H9 (cell line): ENCODE measurements around the gene PRKAG2. TPM values are rescaled to one million over a fixed set of nuclear protein-coding genes. Genes with fewer than 3 reads are reported as not detected.

Source experiments
- DNase-seq: peaks from one replicate; pipeline ENCODE4 v3.0.0-alpha.2; 2017
- H2AFZ ChIP-seq: one replicate; pipeline ENCODE4 v1.6.1; 2013; ENCODE audit warnings: mild to moderate bottlenecking, low read length, control low read depth, moderate library complexity
- H2AK5ac ChIP-seq: 2 replicates; pipeline ENCODE4 v1.6.1; 2013; ENCODE audit warnings: low read length, control low read depth, mixed read lengths; ENCODE audit not compliant: insufficient read length
- H2BK120ac ChIP-seq: one replicate; pipeline ENCODE4 v1.6.1; 2013; ENCODE audit warnings: low read depth, mild to moderate bottlenecking, low read length, control low read depth, inconsistent platforms; ENCODE audit not compliant: poor library complexity, severe bottlenecking
- H2BK12ac ChIP-seq: 2 replicates; pipeline ENCODE4 v1.6.1; 2013; ENCODE audit warnings: low read length, control low read depth, mixed read lengths, low read depth; ENCODE audit not compliant: insufficient read length
- H2BK15ac ChIP-seq: 2 replicates; pipeline ENCODE4 v1.6.1; 2013; ENCODE audit warnings: low read depth, low read length, control low read depth
- H2BK20ac ChIP-seq: one replicate; pipeline ENCODE4 v1.6.1; 2013; ENCODE audit warnings: low read depth, mild to moderate bottlenecking, low read length, control low read depth, inconsistent platforms; ENCODE audit not compliant: poor library complexity, severe bottlenecking
- H2BK5ac ChIP-seq: 2 replicates; pipeline ENCODE4 v1.6.1; 2013; ENCODE audit warnings: low read length, control low read depth, mixed read lengths; ENCODE audit not compliant: insufficient read length
- H3K14ac ChIP-seq: 2 replicates; pipeline ENCODE4 v1.6.1; 2013; ENCODE audit warnings: low read length, control low read depth; ENCODE audit not compliant: insufficient read depth
- H3K18ac ChIP-seq: 2 replicates; pipeline ENCODE4 v1.6.1; 2013; ENCODE audit warnings: low read depth, mild to moderate bottlenecking, mixed read lengths, low read length, control low read depth; ENCODE audit not compliant: insufficient read length
- H3K23ac ChIP-seq: 2 replicates; pipeline ENCODE4 v1.6.1; 2013; ENCODE audit warnings: low read length, control low read depth, mixed read lengths, low read depth; ENCODE audit not compliant: insufficient read length
- H3K23me2 ChIP-seq: 2 replicates; pipeline ENCODE4 v1.6.1; 2013; ENCODE audit warnings: low read depth, mild to moderate bottlenecking, mixed read lengths, low read length, control low read depth; ENCODE audit not compliant: insufficient read length, poor library complexity, severe bottlenecking
- H3K27ac ChIP-seq: 2 replicates; pipeline ENCODE4 v1.5.1; 2013; ENCODE audit warnings: low read length, control low read depth, mixed read lengths, low read depth; ENCODE audit not compliant: insufficient read length
- H3K27me3 ChIP-seq: 2 replicates; pipeline ENCODE4 v1.6.1; 2013; ENCODE audit warnings: low read length, control low read depth, inconsistent platforms; ENCODE audit not compliant: insufficient read depth
- H3K4ac ChIP-seq: 2 replicates; pipeline ENCODE4 v1.6.1; 2013; ENCODE audit warnings: low read depth, mild to moderate bottlenecking, control low read depth, inconsistent platforms, low read length, moderate library complexity
- H3K4me1 ChIP-seq: 2 replicates; pipeline ENCODE4 v1.6.1; 2013; ENCODE audit warnings: low read length, control low read depth, inconsistent platforms; ENCODE audit not compliant: insufficient read depth
- H3K4me2 ChIP-seq: 2 replicates; pipeline ENCODE4 v1.6.1; 2013; ENCODE audit warnings: low read length, control low read depth, mixed read lengths; ENCODE audit not compliant: insufficient read length, insufficient read depth
- H3K56ac ChIP-seq: 2 replicates; pipeline ENCODE4 v1.6.1; 2013; ENCODE audit warnings: low read depth, mild to moderate bottlenecking, mixed read lengths, low read length, control low read depth; ENCODE audit not compliant: insufficient read length
- H3K79me1 ChIP-seq: 2 replicates; pipeline ENCODE4 v1.6.1; 2013; ENCODE audit warnings: low read depth, mild to moderate bottlenecking, moderate library complexity, low read length, control low read depth, inconsistent platforms; ENCODE audit not compliant: insufficient read depth, poor library complexity, severe bottlenecking
- H3K79me2 ChIP-seq: 2 replicates; pipeline ENCODE4 v1.6.1; 2013; ENCODE audit warnings: low read length, control low read depth, inconsistent platforms; ENCODE audit not compliant: insufficient read depth
- H3K9ac ChIP-seq: 2 replicates; pipeline ENCODE4 v1.6.1; 2013; ENCODE audit warnings: low read length, control low read depth, mixed read lengths; ENCODE audit not compliant: insufficient read length; ENCODE audit errors: extremely low read depth
- H3K9me3 ChIP-seq: one replicate; pipeline ENCODE4 v1.6.1; 2013; ENCODE audit warnings: low read depth, low read length, inconsistent platforms; ENCODE audit not compliant: control insufficient read depth
- H3T11ph ChIP-seq: one replicate; pipeline ENCODE4 v1.6.1; 2013; ENCODE audit warnings: mild to moderate bottlenecking, low read length, control low read depth, inconsistent platforms
- H4K20me1 ChIP-seq: one replicate; pipeline ENCODE4 v1.6.1; 2013; ENCODE audit not compliant: control insufficient read depth, insufficient read length, insufficient read depth
- H4K5ac ChIP-seq: 2 replicates; pipeline ENCODE4 v1.6.1; 2013; ENCODE audit warnings: low read depth, mild to moderate bottlenecking, mixed read lengths, low read length, control low read depth; ENCODE audit not compliant: insufficient read length
- H4K8ac ChIP-seq: replicated peaks from 2 replicates; pipeline ENCODE4 v1.6.1; 2013; ENCODE audit warnings: low read length, control low read depth, mixed read lengths, low read depth; ENCODE audit not compliant: insufficient read length
- H4K91ac ChIP-seq: 2 replicates; pipeline ENCODE4 v1.6.1; 2013; ENCODE audit warnings: low read depth, mild to moderate bottlenecking, moderate library complexity, mixed read lengths, low read length, control low read depth; ENCODE audit not compliant: insufficient read length
- H3K27ac Mint-ChIP-seq, 3 experiments: 2 replicates in 2 of 3; 3 replicates in 1 of 3; pipeline ENCODE4 v1.8.0; 2020 to 2021; ENCODE audit warnings: mixed read lengths in 3 of 3, mild to moderate bottlenecking in 1 of 3, moderate library complexity in 1 of 3
- H3K27me3 Mint-ChIP-seq: 2 replicates; pipeline ENCODE4 v1.8.0; 2021; ENCODE audit warnings: low read depth, mild to moderate bottlenecking, moderate library complexity, mixed read lengths
- H3K36me3 Mint-ChIP-seq, 3 experiments: 2 replicates in 2 of 3; 3 replicates in 1 of 3; pipeline ENCODE4 v1.8.0; 2020 to 2021; ENCODE audit warnings: low read depth in 3 of 3, mixed read lengths in 3 of 3; ENCODE audit not compliant: insufficient read depth in 1 of 3
- H3K4me1 Mint-ChIP-seq, 2 experiments: 2 replicates each; pipeline ENCODE4 v1.8.0; 2020; ENCODE audit warnings: mixed read lengths in 2 of 2
- H3K4me3 Mint-ChIP-seq, 2 experiments: 2 replicates in 1 of 2; 3 replicates in 1 of 2; pipeline ENCODE4 v1.8.0; 2020 to 2021; ENCODE audit warnings: mild to moderate bottlenecking in 2 of 2, mixed read lengths in 2 of 2, moderate library complexity in 1 of 2
- H3K9me3 Mint-ChIP-seq, 2 experiments: 2 replicates in 1 of 2; 3 replicates in 1 of 2; pipeline ENCODE4 v1.8.0; 2020; ENCODE audit warnings: mild to moderate bottlenecking in 2 of 2, mixed read lengths in 2 of 2, moderate library complexity in 1 of 2
- CTCF ChIP-seq: fragments of 200-600 bp; sonication (generic); conservative IDR thresholded peaks from 3 replicates; pipeline ENCODE4 v1.8.0; 2021; ENCODE audit warnings: antibody characterized with exemption, mild to moderate bottlenecking
- WGBS: extraction: QIAGEN DNeasy Blood & Tissue Kit; methylation state at CpG from one replicate; pipeline ENCODE4 v1.1.7; 2013; ENCODE audit warnings: missing lambda C conversion rate, low lambda C conversion rate, mixed read lengths; ENCODE audit not compliant: insufficient read length; ENCODE audit errors: extremely low coverage; 5-methylcytosine and 5-hydroxymethylcytosine counted together
- total RNA-seq: library from RNA; stranded (reverse); gene quantifications from 2 replicates; pipeline ENCODE4 v1.2.1, GENCODE V29; 2021

The PRKAG2 gene
- total RNA-seq, 1 experiment from 2014 or later, result 11.8 TPM

GRCh38 chr7:151676759-151677158, 200.2 kb downstream of the PRKAG2 start:
- Histone ChIP-seq H3K4ac (no peak overlapping the region), H3K56ac (no peak overlapping the region), H3K14ac (no peak overlapping the region), H2BK20ac (no peak overlapping the region), H4K8ac (no peak overlapping the region), H4K5ac (no peak overlapping the region), H4K20me1 (no peaks in the 10 kb centered on the region), H4K91ac (no peak overlapping the region), H2BK120ac (no peak overlapping the region), H2AFZ (no peak overlapping the region), H2BK5ac (no peak overlapping the region), H3K9ac (no peak overlapping the region), H2BK12ac (no peak overlapping the region), H3K4me1 (no peaks in the 10 kb centered on the region; the same call in 1 of the 2 replicates), H3K18ac (no peak overlapping the region), H3K79me2 (no peaks in the 10 kb centered on the region), H3K79me1 (no peaks in the 10 kb centered on the region), H2BK15ac (no peak overlapping the region), H3K9me3 (no peaks in the 10 kb centered on the region), H3K23me2 (no peaks in the 10 kb centered on the region), H3K23ac (no peak overlapping the region), H3K27ac (no peak overlapping the region), H3K4me2 (no peak overlapping the region), H3K27me3 (no peaks in the 10 kb centered on the region), H2AK5ac (no peak overlapping the region), H3T11ph (no peak overlapping the region)
- Mint-ChIP-seq H3K36me3 (no peaks in the 10 kb centered on the region; a peak in 1 of 7 replicates), H3K4me1 (peaks cover 14 to 23% of the 10 kb centered on the region in 2 experiments), H3K9me3 (no peaks in the 10 kb centered on the region), H3K4me3 (no peak overlapping the region), H3K27me3 (no peaks in the 10 kb centered on the region), H3K27ac (no peak overlapping the region; a peak in 1 of 7 replicates)
- DNase-seq, result no peak
- WGBS, result no CpG with 5 or more reads among the region's 11 CpGs
- TF ChIP-seq CTCF, result no peak
